HK-2 (cell line): ENCODE data around the gene PAGR1.
"Not testable (repeated sequence)": the region's sequence is repeated elsewhere in the genome, so short reads cannot be mapped to it uniquely, and the experiment has no call there.

Experiments used
- DNase-seq: peaks from one replicate; pipeline ENCODE4 v3.0.0-alpha.2; 2018; ENCODE audit not compliant: unreplicated experiment

The PAGR1 gene

GRCh38 chr16:29812754-29813643 is 3.0 kb upstream of the PAGR1 start:
- no peak for DNase-seq

- DNase-seq: no peak
Measured at GRCh38 chr16:29813644-29814562, 2.0 kb upstream of the PAGR1 start.

- no peak for DNase-seq
Measured at GRCh38 chr16:29814592-29814991, 1.4 kb upstream of the PAGR1 start.

- no peak for DNase-seq
Measured at GRCh38 chr16:29815032-29815721, 775 bp upstream of the PAGR1 start.

- peak; percentile 68 for DNase-seq
Measured at GRCh38 chr16:29816694-29817441, 916 bp downstream of the PAGR1 start.

- no peak for DNase-seq
Measured at GRCh38 chr16:29818082-29818481, 2.1 kb downstream of the PAGR1 start.

- DNase-seq: no peak
Measured at GRCh38 chr16:29819506-29819905, 3.6 kb downstream of the PAGR1 start.

GRCh38 chr16:29820271-29820701 is 4.3 kb downstream of the PAGR1 start, which contains the start of gene MVP:
Gene MVP (plus strand): TSS chr16:29820462. CDS start chr16:29830550, 10,088 bp downstream.
- peak; percentile 44 for DNase-seq

GRCh38 chr16:29820730-29821642 is 5.0 kb downstream of the PAGR1 start:
- DNase-seq: peak; percentile 58

GRCh38 chr16:29821643-29822115 is 5.7 kb downstream of the PAGR1 start:
- DNase-seq: peak; percentile 61

- no peak for DNase-seq
Measured at GRCh38 chr16:29824589-29825144, 8.7 kb downstream of the PAGR1 start.

- DNase-seq: peak; percentile 41
Measured at GRCh38 chr16:29825145-29826044, 9.4 kb downstream of the PAGR1 start.

GRCh38 chr16:29826342-29826695 is 10.4 kb downstream of the PAGR1 start:
- no peak for DNase-seq

GRCh38 chr16:29830774-29831173 is 14.8 kb downstream of the PAGR1 start:
- no peak for DNase-seq

- no peak for DNase-seq
Measured at GRCh38 chr16:29831490-29831889, 15.5 kb downstream of the PAGR1 start.

- not testable (repeated sequence) for DNase-seq
Measured at GRCh38 chr16:29833219-29833618, 17.3 kb downstream of the PAGR1 start.

GRCh38 chr16:29834079-29834478 is 18.1 kb downstream of the PAGR1 start:
- no peak for DNase-seq

- no peak for DNase-seq
Measured at GRCh38 chr16:29835926-29836325, 20.0 kb downstream of the PAGR1 start.

- no peak for DNase-seq
Measured at GRCh38 chr16:29836623-29837022, 20.7 kb downstream of the PAGR1 start.
